Measurements from ENCODE around the gene ASPHD1.
"Not testable (repeated sequence)": the region's sequence is repeated elsewhere in the genome, so short reads cannot be mapped to it uniquely, and the experiment has no call there.

ASPHD1 gene

DNA sequence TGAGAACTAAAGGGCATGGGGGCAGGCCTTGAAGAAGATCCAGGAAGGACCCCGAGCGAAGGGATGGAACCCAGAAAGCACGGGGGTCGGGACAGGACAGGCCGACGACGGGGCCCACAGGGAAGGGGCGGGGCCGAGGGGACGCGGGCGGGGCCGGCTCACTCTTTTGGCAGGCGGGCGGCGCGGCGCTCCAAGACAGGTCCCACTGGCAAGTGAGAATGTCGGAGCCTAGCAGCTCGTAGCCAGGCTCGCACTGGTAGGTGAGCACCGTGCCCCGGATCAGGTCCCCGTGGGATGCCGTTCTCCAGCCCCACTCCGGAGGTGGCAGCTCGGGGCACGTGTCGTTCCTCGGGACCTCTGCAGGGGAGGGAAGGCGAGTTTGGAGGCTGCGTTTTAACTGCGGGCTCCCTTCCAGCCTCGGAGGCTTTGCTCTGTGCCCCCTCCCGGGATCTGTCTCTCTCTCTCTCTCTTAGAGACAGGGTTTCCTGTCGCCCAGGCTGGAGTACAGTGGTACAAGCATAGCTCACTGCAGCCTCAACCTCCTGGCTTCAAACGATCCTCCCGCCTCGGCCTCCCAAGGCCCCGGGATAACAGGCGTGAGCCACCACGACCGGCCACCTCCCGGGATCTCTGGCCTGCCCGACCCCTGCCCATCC, 23.6 kb upstream of the ASPHD1 start:
- DNase-seq (ENCODE audit: low read depth in 1 of 2, low spot score in 1 of 2) = peak in 1 of 2 donors; percentile 13

DNA sequence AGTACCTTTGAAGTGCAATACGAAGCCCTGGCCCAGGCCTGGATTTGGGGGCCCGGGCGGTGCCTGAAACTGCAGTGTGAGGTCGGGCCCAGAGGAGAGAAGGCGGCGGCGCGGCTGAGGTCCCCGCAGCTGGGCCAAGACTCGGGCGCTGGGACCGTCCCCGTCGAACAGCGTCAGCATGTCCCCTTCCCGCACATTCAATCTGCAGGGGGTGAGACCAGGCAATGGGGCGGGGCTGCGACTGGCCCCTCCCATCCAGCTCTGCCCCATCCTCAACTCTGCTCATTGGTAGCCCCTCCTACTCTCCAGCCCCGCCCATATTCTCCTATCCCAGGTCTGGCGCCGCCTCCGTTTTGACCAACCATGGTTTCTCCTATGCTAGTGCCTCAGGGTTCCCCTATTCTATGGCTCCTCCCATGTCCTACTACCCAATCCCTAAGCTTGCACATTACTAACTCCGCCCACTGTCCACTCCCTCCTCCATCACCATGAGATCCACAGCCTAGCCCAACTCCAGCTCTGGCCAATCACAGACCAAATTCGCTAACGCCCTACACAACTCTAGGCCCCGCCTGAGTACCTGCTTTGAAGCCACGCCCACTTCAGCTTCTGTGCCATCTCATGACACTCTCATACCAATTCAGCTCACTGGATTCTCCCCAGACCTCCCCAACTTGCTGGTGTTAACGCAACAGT, 22.9 kb upstream of the ASPHD1 start:
- no peak for DNase-seq (ENCODE audit: low read depth in 1 of 2, low spot score in 1 of 2)

DNA sequence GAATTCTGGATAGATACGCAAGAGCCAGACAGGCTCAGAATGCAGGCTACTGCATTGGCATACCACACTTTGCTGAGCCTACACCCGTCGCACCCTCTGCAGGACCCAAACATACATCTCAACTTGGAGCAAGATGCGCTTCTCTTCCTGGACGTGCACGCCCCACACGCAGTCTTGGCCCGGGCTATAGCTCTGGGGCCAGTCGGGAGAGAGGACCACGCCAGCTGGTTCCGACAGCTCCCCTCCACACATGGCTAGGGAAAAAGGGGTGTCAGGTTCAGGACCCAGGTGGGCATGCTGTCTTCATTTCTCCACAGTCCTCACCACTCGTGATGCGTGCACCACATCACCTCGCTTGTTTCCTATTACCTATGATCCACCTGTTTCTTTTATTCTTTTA, 22.1 kb upstream of the ASPHD1 start:
- DNase-seq (ENCODE audit: low read depth in 1 of 2, low spot score in 1 of 2) = no peak

DNA sequence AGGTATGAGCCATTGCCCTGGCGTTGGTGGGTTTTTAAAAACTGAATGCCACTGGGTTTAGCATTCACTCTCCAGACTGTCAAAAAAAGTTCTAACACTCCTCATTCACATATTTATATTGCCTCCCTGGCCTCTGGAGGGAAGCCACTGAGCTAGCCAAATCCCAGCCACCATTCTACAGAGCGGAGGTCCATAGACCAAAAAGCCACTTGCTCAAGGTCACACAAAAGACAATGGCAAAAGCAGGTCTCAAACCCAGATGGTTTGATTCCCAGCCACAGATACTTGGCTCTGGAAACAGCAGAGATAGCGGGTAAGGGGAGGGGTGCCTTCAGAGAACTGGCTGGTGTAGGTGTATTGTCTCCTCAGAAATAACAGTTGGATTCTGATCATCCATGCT, 19.2 kb upstream of the ASPHD1 start:
- no peak for DNase-seq (ENCODE audit: low read depth in 1 of 2, low spot score in 1 of 2)

DNA sequence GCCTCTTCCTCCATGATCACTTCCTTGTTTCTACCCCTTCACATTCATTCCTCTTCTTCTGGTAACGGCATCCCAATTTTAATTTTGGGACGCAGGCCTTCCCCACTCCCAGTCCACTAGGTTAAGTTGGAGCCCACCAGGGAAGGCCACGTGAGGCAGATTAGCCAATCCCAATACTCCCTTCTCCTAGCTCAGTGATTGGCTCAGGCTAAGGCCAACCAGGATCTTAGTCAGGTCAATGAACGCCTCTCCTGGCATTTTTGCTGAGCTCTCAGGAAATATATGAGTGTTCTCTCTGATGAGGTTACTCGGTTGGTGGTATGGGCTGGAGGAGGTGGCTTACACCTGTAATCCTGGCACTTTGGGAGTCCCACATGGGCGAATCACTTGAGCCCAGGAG, 16.3 kb upstream of the ASPHD1 start:
- DNase-seq (ENCODE audit: low read depth in 1 of 2, low spot score in 1 of 2) = no peak

DNA sequence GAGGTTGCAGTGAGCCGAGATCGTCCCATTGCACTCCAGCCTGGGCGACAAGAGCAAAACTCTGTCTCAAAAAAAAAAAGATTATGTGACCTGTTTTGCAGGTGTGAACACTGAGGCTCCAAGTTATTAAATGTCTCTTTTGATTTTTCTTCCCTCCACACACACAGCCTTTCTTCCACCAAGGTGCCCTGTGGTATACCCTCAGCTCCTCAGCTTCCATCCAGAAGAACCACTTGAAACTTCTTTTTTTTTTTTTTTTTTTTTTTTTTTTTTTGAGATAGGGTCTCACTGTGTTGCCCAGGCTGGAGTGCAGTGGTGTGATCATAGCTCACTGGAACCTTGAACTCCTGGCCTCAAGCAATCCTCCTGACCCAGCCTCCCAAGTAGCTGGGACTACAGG, 10.9 kb upstream of the ASPHD1 start:
- DNase-seq (ENCODE audit: low read depth in 1 of 2, low spot score in 1 of 2) = not testable (repeated sequence)

DNA sequence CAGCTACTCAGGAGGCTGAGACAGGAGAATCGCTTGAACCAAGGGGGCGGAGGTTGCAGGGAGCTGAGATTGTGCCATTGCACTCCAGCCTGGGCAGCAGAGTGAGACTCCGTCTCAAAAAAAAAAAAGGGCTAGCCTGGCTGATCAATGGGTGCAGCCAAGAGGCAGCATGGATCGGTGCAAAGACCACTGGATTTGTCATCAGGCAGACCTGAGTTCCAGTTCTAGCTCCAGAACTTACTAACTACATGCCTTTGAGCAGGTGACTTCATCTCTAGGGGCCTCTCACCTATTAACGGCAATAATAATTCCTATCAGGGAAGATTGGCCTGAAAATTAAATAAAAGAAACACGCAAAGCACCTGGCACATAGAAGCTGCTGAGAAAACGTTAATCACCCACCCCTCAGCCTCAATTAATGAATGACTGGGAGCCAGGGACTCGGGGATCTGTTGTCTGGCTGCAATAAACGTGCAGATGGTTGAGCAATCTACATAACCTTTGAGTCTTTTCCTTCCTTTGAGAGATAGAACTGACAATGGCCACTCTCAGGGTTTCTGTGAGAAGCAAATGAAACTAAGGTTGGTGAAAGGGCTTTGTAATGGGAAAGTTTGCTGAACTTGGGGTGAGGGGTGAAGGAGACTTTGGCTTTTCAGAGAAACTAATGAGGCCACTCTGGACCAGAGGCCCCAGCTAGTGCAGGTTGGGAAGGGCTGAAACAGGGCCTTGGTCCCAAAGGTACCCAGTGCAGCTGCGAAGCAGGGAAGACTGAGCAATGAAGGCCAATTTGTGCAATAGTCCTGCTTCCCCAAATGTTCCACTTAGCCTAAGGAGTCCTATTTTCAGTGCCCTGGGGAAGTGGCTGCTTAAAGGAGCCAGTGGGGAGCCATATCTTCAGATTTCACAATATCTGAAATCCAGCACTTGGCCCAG, 8.5 kb upstream of the ASPHD1 start:
- DNase-seq (ENCODE audit: low read depth in 1 of 2, low spot score in 1 of 2) = no peak

DNA sequence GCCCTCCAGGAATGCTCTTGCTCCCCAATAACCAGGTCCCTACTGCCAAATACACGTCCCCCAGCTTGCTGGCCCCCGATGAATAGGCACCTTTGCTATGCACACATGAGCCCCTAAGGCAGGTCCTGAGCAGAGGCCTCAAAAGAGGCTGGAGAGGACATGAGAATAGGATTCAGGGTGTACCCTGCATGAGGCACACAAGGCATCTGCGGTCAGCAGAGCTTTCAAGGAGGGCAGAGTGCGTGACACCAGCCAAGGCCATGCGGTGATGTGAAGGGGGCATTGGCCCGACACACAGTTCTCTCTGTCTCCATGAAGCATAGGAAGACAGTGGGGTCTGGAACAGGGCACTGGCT, 7.9 kb upstream of the ASPHD1 start:
- no peak for DNase-seq (ENCODE audit: low read depth in 1 of 2, low spot score in 1 of 2)

DNA sequence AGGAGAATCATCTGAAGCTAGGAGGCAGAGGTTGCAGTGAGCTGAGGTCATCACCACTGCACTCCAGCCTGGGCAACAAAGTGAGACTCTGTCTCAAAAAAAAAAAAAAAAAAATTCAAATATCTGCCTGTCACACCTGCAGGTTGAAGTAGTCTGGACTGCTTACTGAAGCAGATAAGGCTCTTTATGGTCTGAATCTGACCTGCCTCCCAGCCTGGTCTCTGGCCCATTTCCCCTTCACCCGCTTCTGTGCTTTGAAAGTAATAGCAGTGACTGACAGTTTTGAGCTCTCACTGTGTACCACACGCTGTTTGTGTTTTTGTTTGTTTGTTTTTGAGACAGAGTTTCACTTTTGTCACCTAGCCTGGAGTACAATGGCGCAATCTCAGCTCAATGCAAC, 6.7 kb upstream of the ASPHD1 start:
- no peak for DNase-seq (ENCODE audit: low read depth in 1 of 2, low spot score in 1 of 2)

DNA sequence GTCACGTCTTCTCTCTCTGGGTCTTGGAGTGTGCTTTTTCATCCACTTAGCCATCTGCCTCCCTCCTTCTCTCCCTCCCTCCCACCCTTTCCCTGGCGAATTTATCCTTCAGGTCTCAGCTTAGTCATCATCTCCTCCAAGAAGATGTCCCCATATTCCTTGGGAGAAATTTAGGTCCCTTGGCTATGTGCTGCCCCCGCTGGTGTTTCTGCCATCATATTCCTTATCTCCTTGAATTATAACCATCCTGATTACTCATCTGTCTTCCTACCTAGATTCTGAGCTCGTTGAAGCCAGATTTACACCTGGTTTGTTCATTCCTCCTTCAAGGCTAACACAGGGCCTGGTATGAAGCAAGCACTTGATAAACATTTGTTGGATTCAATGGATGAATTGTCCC, 5.9 kb upstream of the ASPHD1 start:
- DNase-seq (ENCODE audit: low read depth in 1 of 2, low spot score in 1 of 2) = no peak

DNA sequence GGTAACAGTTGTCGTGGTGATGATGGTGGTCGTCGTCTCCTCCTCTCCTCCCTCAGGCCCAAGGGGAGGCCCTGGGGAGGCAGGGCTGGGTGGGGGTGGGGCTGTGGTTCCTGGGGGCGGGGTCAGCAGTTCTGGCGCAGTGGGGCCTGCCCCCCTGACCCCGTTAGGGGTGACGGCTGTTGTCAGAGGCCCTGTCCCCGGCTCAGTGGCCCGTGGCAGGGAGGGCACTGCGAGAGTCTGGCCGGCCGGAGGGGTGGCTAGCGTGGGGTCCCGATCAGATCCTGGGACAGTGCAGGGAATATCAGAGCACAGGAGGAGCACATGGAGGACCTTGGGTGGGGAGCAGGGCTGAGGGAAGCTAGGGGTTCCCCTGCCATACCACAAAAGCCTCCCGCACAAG, 3.4 kb upstream of the ASPHD1 start:
- DNase-seq (ENCODE audit: low read depth in 1 of 2, low spot score in 1 of 2) = no peak

DNA sequence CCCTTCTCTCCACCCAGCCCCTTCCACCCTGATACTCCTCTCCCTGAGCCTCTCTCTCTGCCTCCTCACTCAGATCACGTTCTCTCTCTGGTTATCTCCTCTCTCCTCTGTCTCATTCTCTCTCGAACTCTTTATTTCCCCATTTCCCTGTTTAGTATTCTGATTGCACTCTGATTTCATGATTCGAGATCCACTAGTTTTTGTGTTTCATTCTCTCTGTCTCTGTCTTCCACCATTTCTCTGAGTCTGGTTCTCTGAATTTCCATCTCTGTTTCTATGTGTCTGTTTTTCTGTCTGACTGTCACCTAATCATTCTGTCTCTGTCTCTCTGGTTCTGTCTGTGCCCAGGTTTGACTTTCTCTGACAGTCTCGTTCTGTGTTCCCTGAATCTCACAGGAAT, 3.0 kb upstream of the ASPHD1 start:
- DNase-seq (ENCODE audit: low read depth in 1 of 2, low spot score in 1 of 2) = no peak

DNA sequence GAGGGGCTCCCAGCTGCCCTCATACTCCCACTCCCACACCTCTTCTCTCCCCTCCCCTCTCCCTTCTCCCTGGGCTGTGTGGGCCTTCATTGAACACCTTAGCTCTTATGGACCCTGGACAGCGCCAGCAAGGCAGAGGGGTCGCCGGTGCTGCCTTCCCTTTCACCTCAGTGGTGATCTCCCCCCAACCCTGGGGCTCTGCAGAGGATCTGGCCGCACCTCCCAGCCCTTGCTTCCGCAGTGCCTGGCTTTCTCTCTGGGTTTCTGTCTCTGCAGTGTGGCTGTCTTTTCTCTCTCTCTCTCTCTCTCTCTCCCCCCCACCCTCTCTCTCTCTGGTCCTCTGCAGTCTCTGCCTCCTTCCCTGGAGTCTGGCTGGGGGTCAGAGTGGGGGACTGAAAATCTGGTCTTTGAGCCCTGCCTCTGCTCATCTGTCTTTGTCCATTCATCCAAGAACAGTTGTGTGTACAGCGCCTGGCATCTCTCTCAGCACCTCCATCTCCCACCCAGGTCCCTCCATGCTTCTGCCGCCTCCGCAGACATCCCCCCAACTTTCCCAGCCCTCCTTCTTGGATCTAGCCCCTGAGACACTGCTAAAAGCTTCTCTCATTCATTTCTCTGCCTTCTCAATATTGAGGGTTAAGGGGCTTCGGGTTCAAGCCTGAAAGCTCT, 2.0 kb upstream of the ASPHD1 start:
- no peak for DNase-seq (ENCODE audit: low read depth in 1 of 2, low spot score in 1 of 2)

DNA sequence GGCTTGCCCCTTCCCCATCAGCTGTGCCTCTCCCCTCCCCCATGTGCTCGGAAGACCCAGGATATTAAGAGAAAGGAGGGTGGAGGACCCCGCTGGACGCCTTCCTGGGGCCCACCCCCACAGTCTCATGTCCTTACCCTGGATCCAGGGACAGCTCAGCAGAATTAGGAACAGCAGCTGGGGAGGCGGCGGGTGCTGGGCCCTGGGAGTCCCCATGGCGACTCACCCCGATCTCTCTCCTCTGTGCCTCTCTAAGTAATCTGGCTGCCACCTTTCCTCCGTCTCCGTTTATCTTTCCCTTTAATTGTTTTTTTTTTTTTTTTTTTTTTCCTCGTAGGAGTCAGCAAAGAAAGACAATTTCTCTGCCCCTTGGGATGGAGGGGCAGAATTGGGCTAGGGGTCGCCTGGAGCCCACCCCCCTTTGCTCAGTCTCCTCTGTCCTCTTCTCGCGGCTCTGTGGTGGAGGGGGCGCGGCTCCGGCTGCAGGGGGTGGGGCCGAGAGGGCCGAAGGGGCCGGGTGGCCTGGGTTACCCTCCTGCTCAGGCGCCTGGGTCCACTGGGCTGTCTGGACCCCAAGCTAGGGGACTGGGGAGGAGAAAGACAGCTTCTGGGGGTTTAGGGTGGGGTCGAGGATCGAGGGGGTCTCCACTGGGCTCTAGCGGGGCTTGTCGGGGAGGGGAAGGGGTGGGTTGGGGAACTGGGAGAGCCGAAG, 1.3 kb upstream of the ASPHD1 start:
- DNase-seq (ENCODE audit: low read depth in 1 of 2, low spot score in 1 of 2) = no peak

DNA sequence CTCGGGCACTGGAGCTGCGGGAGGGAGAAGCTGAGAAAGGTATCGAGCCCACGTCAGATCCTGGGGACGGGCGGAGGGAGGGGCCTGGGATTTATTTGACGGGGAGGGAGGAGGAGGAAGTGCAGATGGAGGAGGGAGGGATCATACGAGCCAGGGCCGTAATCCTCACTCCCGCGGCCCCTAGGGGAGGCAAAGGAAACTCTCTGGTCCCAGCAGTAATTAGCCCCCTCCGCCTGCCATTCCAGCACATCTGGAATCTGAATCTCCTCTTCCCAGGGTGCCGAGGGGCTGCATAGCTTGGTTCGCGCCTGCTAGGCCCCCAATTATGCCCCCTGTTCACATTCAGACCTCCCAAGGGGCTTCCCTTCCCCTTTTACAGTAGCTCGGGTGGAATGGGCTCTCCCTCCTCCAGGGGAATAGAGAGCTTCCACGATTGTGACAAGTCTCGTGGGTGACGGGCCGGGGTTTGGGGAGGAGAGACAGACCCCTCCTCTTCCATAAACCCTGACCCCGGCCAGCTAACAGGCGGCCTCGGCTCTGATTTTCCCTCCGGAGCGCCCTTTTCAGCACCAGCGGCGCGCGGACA, 679 bp upstream of the ASPHD1 start, which contains the start of gene SEZ6L2:
Gene SEZ6L2, minus strand, starts transcription at position 35 of the 586 bp plus-strand sequence. CDS start 531 bp downstream, outside the sequence.
- peak; percentile 63 to 64 for DNase-seq (ENCODE audit: low read depth in 1 of 2, low spot score in 1 of 2)

DNA sequence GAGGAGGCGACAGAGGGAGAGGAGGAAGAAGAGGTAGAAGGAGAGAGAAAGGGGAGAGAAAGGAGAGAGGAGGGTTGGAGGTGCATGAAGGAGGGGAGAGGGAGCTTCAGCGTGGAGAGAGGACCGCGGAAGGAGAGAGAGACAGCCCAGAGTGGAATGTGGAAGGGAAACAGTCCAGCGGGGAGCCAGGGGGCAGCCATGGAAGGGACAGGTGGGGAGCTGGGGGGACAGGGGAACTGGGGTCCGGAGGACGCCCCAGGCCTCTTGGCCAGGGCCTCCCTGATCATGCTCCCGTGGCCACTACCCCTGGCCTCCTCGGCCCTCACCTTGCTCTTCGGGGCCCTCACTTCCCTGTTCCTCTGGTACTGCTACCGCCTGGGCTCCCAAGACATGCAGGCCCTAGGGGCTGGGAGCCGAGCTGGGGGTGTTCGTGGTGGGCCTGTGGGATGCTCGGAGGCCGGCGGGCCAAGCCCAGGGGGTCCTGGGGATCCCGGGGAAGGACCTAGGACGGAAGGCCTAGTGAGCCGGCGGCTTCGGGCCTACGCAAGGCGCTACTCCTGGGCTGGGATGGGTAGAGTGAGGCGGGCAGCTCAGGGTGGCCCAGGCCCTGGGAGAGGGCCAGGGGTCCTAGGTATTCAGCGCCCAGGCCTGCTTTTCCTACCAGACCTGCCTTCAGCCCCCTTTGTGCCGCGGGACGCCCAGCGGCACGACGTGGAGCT, 759 bp downstream of the ASPHD1 start:
- no peak for DNase-seq (ENCODE audit: low read depth in 1 of 2, low spot score in 1 of 2)

DNA sequence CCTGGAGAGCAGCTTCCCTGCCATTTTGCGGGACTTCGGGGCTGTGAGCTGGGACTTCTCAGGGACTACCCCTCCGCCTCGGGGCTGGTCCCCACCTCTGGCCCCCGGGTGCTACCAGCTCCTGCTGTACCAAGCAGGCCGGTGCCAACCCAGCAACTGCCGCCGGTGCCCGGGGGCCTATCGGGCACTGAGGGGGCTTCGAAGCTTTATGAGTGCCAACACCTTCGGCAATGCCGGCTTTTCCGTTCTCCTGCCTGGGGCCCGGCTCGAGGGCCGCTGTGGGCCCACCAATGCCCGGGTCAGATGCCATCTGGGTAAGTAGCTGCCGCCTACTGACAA, 1.3 kb downstream of the ASPHD1 start:
- no peak for DNase-seq (ENCODE audit: low read depth in 1 of 2, low spot score in 1 of 2)

DNA sequence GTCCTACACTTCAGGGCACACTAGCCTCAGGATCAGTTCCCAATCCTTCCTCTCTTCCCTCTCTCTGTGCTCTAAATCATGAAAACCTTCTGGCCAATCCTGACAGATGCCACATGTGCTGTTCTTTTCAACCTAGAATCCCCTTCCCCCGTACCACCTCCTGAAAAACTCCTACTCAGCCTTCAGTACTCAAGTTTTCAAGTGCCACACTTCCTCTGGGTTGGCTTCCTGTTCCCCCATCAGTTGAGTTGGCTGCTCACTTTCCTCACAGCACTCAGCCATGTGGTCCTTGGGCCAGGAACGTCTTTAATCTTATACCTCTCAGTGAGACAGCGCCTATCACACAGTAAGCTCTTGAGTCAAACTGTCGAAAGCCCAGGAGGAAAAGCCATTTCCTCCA, 3.3 kb downstream of the ASPHD1 start:
- no peak for DNase-seq (ENCODE audit: low read depth in 1 of 2, low spot score in 1 of 2)

DNA sequence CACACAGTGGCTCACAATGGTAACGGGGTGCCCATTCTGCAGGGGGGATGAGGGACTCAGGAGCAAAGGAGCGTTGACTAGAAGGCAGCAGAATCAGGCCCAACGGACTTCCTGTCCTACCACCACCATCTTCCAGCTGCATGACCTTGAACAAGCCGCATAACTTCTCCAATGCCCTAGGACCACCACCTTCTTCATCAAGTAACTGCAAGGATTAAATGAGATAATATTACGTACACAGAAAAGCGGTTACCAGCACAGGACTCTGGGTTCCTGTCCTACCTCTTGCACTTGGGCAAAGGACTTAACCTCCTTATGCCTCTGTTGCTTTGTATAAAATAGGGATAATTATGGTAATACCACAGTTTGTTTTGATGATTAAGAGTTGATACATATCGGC, 4.7 kb downstream of the ASPHD1 start:
- no peak for DNase-seq (ENCODE audit: low read depth in 1 of 2, low spot score in 1 of 2)

DNA sequence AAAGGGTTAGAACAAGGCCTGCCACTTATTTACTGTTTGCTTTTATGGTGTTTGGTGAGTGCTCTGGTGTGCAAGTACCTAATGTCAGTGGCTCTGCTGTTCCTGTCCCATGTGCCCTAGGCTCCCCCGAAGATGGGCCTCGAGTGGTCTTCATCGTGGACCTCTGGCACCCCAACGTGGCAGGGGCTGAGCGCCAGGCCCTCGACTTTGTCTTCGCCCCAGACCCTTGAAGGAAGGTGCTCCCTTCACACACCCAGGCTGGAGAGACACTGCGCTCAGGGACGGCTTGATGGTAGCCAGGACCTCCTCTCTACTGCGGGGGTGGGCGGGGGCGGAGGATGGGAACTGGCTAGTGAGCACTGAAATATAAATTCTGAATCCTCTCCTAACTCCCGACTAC, 5.4 kb downstream of the ASPHD1 start:
- DNase-seq (ENCODE audit: low read depth in 1 of 2, low spot score in 1 of 2) = no peak

All from activated T-helper 1 cell treated with anti-CD3 and anti-CD28 coated beads, Interleukin-2, amount 50 U/mL, for 16 hours (primary cell).